ENCODE results near the gene DRAXIN.

Gene DRAXIN

DNA sequence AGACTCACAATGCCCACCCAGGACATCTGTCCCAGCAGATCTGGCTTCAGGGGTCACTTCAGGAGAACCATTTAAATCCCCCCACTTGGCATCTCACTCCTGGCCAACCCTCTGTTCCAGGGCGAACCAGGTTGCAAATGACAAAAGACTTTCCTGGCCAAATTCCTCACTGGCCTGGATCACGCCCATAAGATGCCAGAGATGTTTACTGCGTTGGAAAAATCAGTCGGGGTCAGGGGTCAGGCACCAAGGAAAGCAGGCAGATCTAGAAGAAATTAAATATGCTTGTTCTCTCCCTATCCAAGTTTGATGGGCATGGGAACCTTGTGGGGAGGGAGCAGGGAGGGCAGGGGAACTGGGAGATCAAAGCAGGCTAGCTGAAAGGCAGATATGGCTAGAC, 29.8 kb downstream of the DRAXIN start:
- H3K79me2 ChIP-seq (ENCODE audit: insufficient read depth, low read depth) = no peaks in the 10 kb centered on the region
- no peak overlapping the region for H3K4me3 ChIP-seq (IDR thresholded peaks at IDR 0.05; ENCODE audit: insufficient read depth, low read depth, low read length)
- no peak overlapping the region for H3K4me2 ChIP-seq
- H4K20me1 ChIP-seq (ENCODE audit: insufficient read depth) = no peaks in the 10 kb centered on the region
- H3K27ac ChIP-seq = no peak overlapping the region
- H3K4me1 ChIP-seq (ENCODE audit: low read depth, poor library complexity, severe bottlenecking) = peaks cover 6% of the 10 kb centered on the region
- no peak overlapping the region for H3K9ac ChIP-seq
- H3K27me3 ChIP-seq (ENCODE audit: insufficient read depth, low read depth) = peaks cover 67% of the 10 kb centered on the region
- TF ChIP-seq CTCF (conservative IDR thresholded peaks at IDR 0.05; ENCODE audit: low read depth, low read length) = no peak
- no peak overlapping the region for H2AFZ ChIP-seq (ENCODE audit: low read depth)
- H3K36me3 ChIP-seq (ENCODE audit: insufficient read depth) = no peaks in the 10 kb centered on the region

GRCh38 chr1:11722538-11722937, 31.0 kb downstream of the DRAXIN start:
- peaks cover 57% of the 10 kb centered on the region; the same call in 1 of the 2 replicates for H3K27me3 ChIP-seq (ENCODE audit: insufficient read depth, low read depth)
- no peak overlapping the region for H2AFZ ChIP-seq (ENCODE audit: low read depth)
- H3K4me2 ChIP-seq = no peak overlapping the region
- no peaks in the 10 kb centered on the region for H3K79me2 ChIP-seq (ENCODE audit: insufficient read depth, low read depth)
- no peak overlapping the region for H3K9ac ChIP-seq
- H3K4me3 ChIP-seq (IDR thresholded peaks at IDR 0.05; ENCODE audit: insufficient read depth, low read depth, low read length) = no peak overlapping the region
- no peaks in the 10 kb centered on the region for H4K20me1 ChIP-seq (ENCODE audit: insufficient read depth)
- H3K27ac ChIP-seq = no peak overlapping the region
- H3K36me3 ChIP-seq (ENCODE audit: insufficient read depth) = no peaks in the 10 kb centered on the region
- no peak for TF ChIP-seq CTCF (conservative IDR thresholded peaks at IDR 0.05; ENCODE audit: low read depth, low read length)
- H3K4me1 ChIP-seq (ENCODE audit: low read depth, poor library complexity, severe bottlenecking) = peaks cover 6% of the 10 kb centered on the region

- H3K27ac ChIP-seq = no peak overlapping the region
- H3K27me3 ChIP-seq (ENCODE audit: insufficient read depth, low read depth) = peaks cover 43% of the 10 kb centered on the region; the same call in 1 of the 2 replicates
- no peak overlapping the region for H3K4me2 ChIP-seq
- no peak overlapping the region for H3K9ac ChIP-seq
- no peaks in the 10 kb centered on the region for H3K36me3 ChIP-seq (ENCODE audit: insufficient read depth)
- no peak overlapping the region for H3K4me3 ChIP-seq (IDR thresholded peaks at IDR 0.05; ENCODE audit: insufficient read depth, low read depth, low read length)
- TF ChIP-seq CTCF (conservative IDR thresholded peaks at IDR 0.05; ENCODE audit: low read depth, low read length) = no peak
- no peaks in the 10 kb centered on the region for H4K20me1 ChIP-seq (ENCODE audit: insufficient read depth)
- H2AFZ ChIP-seq (ENCODE audit: low read depth) = no peak overlapping the region
- no peaks in the 10 kb centered on the region for H3K79me2 ChIP-seq (ENCODE audit: insufficient read depth, low read depth)
- H3K4me1 ChIP-seq (ENCODE audit: low read depth, poor library complexity, severe bottlenecking) = no peaks in the 10 kb centered on the region
Observed at GRCh38 chr1:11725616-11726015, 34.1 kb downstream of the DRAXIN start.

DNA sequence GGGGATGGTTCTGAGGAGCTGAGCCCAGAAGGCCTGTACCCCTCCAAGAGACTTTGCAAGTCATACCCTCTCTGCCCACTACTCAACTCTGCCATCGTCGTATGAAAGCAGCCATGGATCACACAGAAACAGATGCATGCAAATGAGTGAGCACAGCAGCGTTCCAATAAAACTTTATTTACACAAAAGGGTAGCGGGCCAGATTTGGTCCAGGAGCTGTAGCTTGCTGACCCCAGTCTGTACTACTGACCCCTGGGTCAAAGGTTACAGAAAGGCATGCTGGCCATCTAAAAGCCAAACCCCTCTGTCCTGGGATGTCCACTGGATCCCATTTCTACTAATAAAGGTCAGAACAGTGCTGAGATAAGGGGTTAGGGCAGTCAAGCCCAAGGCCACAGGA, 35.6 kb downstream of the DRAXIN start:
- no peak overlapping the region for H3K9ac ChIP-seq
- TF ChIP-seq CTCF (conservative IDR thresholded peaks at IDR 0.05; ENCODE audit: low read depth, low read length) = no peak
- no peaks in the 10 kb centered on the region for H4K20me1 ChIP-seq (ENCODE audit: insufficient read depth)
- H3K4me1 ChIP-seq (ENCODE audit: low read depth, poor library complexity, severe bottlenecking) = no peaks in the 10 kb centered on the region
- no peak overlapping the region for H2AFZ ChIP-seq (ENCODE audit: low read depth)
- peaks cover 30% of the 10 kb centered on the region; the same call in 1 of the 2 replicates for H3K27me3 ChIP-seq (ENCODE audit: insufficient read depth, low read depth)
- no peak overlapping the region for H3K4me2 ChIP-seq
- H3K4me3 ChIP-seq (IDR thresholded peaks at IDR 0.05; ENCODE audit: insufficient read depth, low read depth, low read length) = no peak overlapping the region
- H3K36me3 ChIP-seq (ENCODE audit: insufficient read depth) = no peaks in the 10 kb centered on the region
- no peak overlapping the region for H3K27ac ChIP-seq
- no peaks in the 10 kb centered on the region for H3K79me2 ChIP-seq (ENCODE audit: insufficient read depth, low read depth)

All from KMS-11 (cell line).